GF-D8 (cell line): Measurements from ENCODE around the gene MAP1LC3B2.
A peak's percentile ranks its signal among the peaks of the same experiment; 100 is the strongest.

Experiments
- DNase-seq: peaks from one replicate; lab custom pipeline; 2025; lab: John Stamatoyannopoulos, UW

The MAP1LC3B2 gene

GRCh38 chr12:116538076-116538591 lies 21.0 kb upstream of the MAP1LC3B2 start:
- no peak for DNase-seq

- peak; percentile 3 for DNase-seq
Observed at GRCh38 chr12:116538682-116539305, 20.4 kb upstream of the MAP1LC3B2 start.

GRCh38 chr12:116539361-116539771 lies 19.8 kb upstream of the MAP1LC3B2 start:
- no peak for DNase-seq

- DNase-seq = no peak
Observed at GRCh38 chr12:116539905-116540482, 19.2 kb upstream of the MAP1LC3B2 start.

- DNase-seq = no peak
Observed at GRCh38 chr12:116540622-116541152, 18.5 kb upstream of the MAP1LC3B2 start.

GRCh38 chr12:116541547-116542344 lies 17.4 kb upstream of the MAP1LC3B2 start:
- no peak for DNase-seq

- DNase-seq = no peak
Observed at GRCh38 chr12:116542345-116542956, 16.7 kb upstream of the MAP1LC3B2 start.

- DNase-seq = no peak
Observed at GRCh38 chr12:116544656-116545055, 14.5 kb upstream of the MAP1LC3B2 start.

GRCh38 chr12:116545144-116545543 lies 14.0 kb upstream of the MAP1LC3B2 start:
- DNase-seq = no peak

GRCh38 chr12:116545936-116546335 lies 13.2 kb upstream of the MAP1LC3B2 start:
- DNase-seq = no peak

GRCh38 chr12:116547955-116548501 lies 11.2 kb upstream of the MAP1LC3B2 start:
- peak; percentile 69 for DNase-seq

GRCh38 chr12:116549993-116550392 lies 9.2 kb upstream of the MAP1LC3B2 start:
- DNase-seq = no peak

GRCh38 chr12:116551151-116551550 lies 8.0 kb upstream of the MAP1LC3B2 start:
- no peak for DNase-seq

- DNase-seq = no peak
Observed at GRCh38 chr12:116551619-116551951, 7.6 kb upstream of the MAP1LC3B2 start.

- DNase-seq = no peak
Observed at GRCh38 chr12:116551952-116552772, 7.0 kb upstream of the MAP1LC3B2 start.

- DNase-seq = no peak
Observed at GRCh38 chr12:116552773-116553373, 6.3 kb upstream of the MAP1LC3B2 start.

- no peak for DNase-seq
Observed at GRCh38 chr12:116556356-116556952, 2.7 kb upstream of the MAP1LC3B2 start.

GRCh38 chr12:116556964-116557698 lies 2.0 kb upstream of the MAP1LC3B2 start:
- peak; percentile 1 for DNase-seq

GRCh38 chr12:116558280-116559161 lies 660 bp upstream of the MAP1LC3B2 start:
- DNase-seq = no peak
